Measurements from ENCODE around the gene SPACA4. TPM values are rescaled to one million over a fixed set of nuclear protein-coding genes. Genes with fewer than 3 reads are reported as not detected.

SPACA4 gene
- total and polyA plus RNA-seq, 10 of the 15 experiments (the other 5 are each of a cell fraction or from before 2014, with no cell fraction given): not detected

DNA sequence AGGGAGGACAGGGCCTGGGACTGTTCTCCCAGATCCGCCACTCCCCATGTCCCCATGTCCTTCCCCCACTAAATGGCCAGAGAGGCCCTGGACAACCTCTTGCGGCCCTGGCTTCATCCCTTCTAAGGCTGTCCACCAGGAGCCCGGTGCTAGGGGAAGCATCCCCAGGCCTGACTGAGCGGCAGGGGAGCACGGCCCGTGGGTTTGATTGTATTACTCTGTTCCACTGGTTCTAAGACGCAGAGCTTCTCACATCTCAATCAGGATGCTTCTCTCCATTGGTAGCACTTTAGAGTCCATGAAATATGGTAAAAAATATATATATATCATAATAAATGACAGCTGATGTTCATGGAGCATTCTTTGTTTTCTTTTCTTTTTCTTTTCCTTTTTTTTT lies 815 bp downstream of the SPACA4 start (continued):
- no peak for TF ChIP-seq EP300 (IDR thresholded peaks at IDR 0.05; ENCODE audit: borderline replicate concordance in 1 of 2, control insufficient read depth in 1 of 2, low read depth in 2 of 2, low read length in 2 of 2)
- TF ChIP-seq, protein P1, sequence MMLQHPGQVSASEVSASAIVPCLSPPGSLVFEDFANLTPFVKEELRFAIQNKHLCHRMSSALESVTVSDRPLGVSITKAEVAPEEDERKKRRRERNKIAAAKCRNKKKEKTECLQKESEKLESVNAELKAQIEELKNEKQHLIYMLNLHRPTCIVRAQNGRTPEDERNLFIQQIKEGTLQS (IDR thresholded peaks at IDR 0.05; ENCODE audit: borderline replicate concordance, extremely low read depth, low read depth, low read length): no peak
- TF ChIP-seq LARP7 (IDR thresholded peaks at IDR 0.05): no peak
- TF ChIP-seq ATF7 (IDR thresholded peaks at IDR 0.05; ENCODE audit: low read depth): no peak
- TF ChIP-seq, protein P2, sequence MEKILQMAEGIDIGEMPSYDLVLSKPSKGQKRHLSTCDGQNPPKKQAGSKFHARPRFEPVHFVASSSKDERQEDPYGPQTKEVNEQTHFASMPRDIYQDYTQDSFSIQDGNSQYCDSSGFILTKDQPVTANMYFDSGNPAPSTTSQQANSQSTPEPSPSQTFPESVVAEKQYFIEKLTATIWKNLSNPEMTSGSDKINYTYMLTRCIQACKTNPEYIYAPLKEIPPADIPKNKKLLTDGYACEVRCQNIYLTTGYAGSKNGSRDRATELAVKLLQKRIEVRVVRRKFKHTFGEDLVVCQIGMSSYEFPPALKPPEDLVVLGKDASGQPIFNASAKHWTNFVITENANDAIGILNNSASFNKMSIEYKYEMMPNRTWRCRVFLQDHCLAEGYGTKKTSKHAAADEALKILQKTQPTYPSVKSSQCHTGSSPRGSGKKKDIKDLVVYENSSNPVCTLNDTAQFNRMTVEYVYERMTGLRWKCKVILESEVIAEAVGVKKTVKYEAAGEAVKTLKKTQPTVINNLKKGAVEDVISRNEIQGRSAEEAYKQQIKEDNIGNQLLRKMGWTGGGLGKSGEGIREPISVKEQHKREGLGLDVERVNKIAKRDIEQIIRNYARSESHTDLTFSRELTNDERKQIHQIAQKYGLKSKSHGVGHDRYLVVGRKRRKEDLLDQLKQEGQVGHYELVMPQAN (conservative IDR thresholded peaks at IDR 0.05): no peak
- no peak for TF ChIP-seq STAT3 (IDR thresholded peaks at IDR 0.05; ENCODE audit: low read depth, low read length)
- TF ChIP-seq CREM (IDR thresholded peaks at IDR 0.05; ENCODE audit: low read depth): no peak
- no peak for TF ChIP-seq SPI1 (IDR thresholded peaks at IDR 0.05; ENCODE audit: borderline replicate concordance, insufficient read depth, low read depth, low read length)
- TF ChIP-seq SMARCA5 (IDR thresholded peaks at IDR 0.05): no peak

DNA sequence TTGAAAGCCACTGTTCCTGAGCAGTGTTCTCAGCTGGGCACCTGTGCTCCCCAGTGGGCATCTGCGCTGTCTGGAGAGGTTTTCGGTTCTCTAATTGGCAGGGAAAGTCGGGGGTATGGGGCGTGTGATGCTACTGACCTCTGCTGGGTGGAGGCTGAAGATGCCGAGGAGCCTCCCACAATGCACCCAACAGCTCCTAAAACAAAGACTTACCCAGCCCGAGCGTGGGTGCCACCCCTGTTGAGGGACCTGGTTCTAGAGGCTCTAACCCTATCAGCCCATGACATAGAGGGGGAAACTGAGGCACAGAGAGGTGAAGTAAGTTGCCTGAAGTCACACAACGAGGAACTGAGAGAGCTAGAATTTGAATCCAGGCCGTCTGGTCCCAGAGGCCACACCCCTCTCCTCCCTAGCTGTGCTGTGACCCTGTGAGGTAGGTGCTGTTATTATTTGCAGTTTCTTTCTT lies 2.3 kb downstream of the SPACA4 start:
- Histone ChIP-seq H4K20me1 (ENCODE audit: control insufficient read depth, insufficient read depth) (no peaks in the 10 kb centered on the region), H3K27me3 (replicated peaks in 1 of 2; ENCODE audit: control insufficient read depth in 2 of 2, insufficient read depth in 2 of 2, low read length in 1 of 2) (no peaks in the 10 kb centered on the region), H3K27ac (ENCODE audit: control insufficient read depth, insufficient read depth) (no peak overlapping the region), H3K9me3 (replicated peaks; ENCODE audit: control insufficient read depth, insufficient read depth, low read length) (no peaks in the 10 kb centered on the region), H3K9ac (ENCODE audit: control insufficient read depth, insufficient read depth, low read length) (no peak overlapping the region), H3K4me1 (ENCODE audit: control insufficient read depth, insufficient read depth, low read length) (no peaks in the 10 kb centered on the region), H3K4me2 (ENCODE audit: control insufficient read depth, insufficient read depth) (0 out of 2 replicates have a peak overlapping the region, but pooled peaks have one; percentile 26), H3K36me3 (ENCODE audit: control insufficient read depth in 2 of 2, insufficient read depth in 2 of 2, low read length in 1 of 2) (peaks cover 0 to 5% of the 10 kb centered on the region in 2 experiments; a peak in 2 of 4 replicates), H3K4me3 (no peak overlapping the region), H3K79me2 (ENCODE audit: control insufficient read depth, insufficient read depth, low read length) (no peaks in the 10 kb centered on the region), H2AFZ (ENCODE audit: control insufficient read depth, low read depth, low read length) (peak overlapping the region; percentile 59)
- 2% methylated on average over 9 of the region's 9 CpGs for WGBS (ENCODE audit: insufficient coverage, insufficient replicate concordance, low lambda C conversion rate, missing lambda C conversion rate)
- DNase-seq (ENCODE audit: low read depth, low spot score) (no peak), ATAC-seq (peak; percentile 93), FAIRE-seq (peak; percentile 84)
- CTCF ChIA-PET: interaction anchor here (0.6 to 2.7 kb wide), 16 partner anchors 9 to 647 kb away, joined by 3 to 26 read pairs (median 5); partner anchors contain the start of gene CA11
- SMC1A ChIA-PET (ENCODE audit: uncharacterized antibody, unreplicated experiment): interaction anchor here (0.6 to 2.3 kb wide), 11 partner anchors 14 to 157 kb away, joined by 3 to 6 read pairs (median 3); no protein-coding TSS in a partner anchor
- RAD21 ChIA-PET (ENCODE audit: unreplicated experiment): interaction anchor here (0.6 to 2.4 kb wide), 16 partner anchors 9 to 295 kb away, joined by 3 to 16 read pairs (median 4); partner anchors contain the start of genes CA11, RPL18 and SPHK2
- POLR2A ChIA-PET: interaction anchor here (0.7 to 1.7 kb wide), 10 partner anchors 9 to 275 kb away, joined by 3 to 11 read pairs (median 4); partner anchors contain the start of gene SPHK2
- no TSS peak for BruUV-seq (replicated peaks)
- in situ Hi-C loops (cut with MboI): no loop called here
- intact Hi-C loops (cut with micrococcal nuclease; ENCODE audit: unreplicated experiment): no loop called here
- peak in 1 of 2 experiments; percentile 13; a peak in 1 of 4 replicates for TF ChIP-seq BHLHE40 (IDR thresholded peaks at IDR 0.05; ENCODE audit: borderline replicate concordance in 1 of 2, low read depth in 2 of 2, low read length in 1 of 2)
- TF ChIP-seq ATF7 (IDR thresholded peaks at IDR 0.05; ENCODE audit: low read depth): peak; percentile 23; the same call in 1 of the 2 replicates
- TF ChIP-seq, protein P3, sequence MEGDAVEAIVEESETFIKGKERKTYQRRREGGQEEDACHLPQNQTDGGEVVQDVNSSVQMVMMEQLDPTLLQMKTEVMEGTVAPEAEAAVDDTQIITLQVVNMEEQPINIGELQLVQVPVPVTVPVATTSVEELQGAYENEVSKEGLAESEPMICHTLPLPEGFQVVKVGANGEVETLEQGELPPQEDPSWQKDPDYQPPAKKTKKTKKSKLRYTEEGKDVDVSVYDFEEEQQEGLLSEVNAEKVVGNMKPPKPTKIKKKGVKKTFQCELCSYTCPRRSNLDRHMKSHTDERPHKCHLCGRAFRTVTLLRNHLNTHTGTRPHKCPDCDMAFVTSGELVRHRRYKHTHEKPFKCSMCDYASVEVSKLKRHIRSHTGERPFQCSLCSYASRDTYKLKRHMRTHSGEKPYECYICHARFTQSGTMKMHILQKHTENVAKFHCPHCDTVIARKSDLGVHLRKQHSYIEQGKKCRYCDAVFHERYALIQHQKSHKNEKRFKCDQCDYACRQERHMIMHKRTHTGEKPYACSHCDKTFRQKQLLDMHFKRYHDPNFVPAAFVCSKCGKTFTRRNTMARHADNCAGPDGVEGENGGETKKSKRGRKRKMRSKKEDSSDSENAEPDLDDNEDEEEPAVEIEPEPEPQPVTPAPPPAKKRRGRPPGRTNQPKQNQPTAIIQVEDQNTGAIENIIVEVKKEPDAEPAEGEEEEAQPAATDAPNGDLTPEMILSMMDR (IDR thresholded peaks at IDR 0.05 in 2 of 3, conservative IDR thresholded peaks at IDR 0.05 in 1 of 3; ENCODE audit: control insufficient read depth in 2 of 3, extremely low read depth in 1 of 3, insufficient read depth in 1 of 3, low read depth in 3 of 3, low read length in 3 of 3): peak; percentile 74 to 84 (median 82); a peak in 5 of 6 replicates
- peak; percentile 53; the same call in 1 of the 2 replicates for TF ChIP-seq GATAD2B (conservative IDR thresholded peaks at IDR 0.05; ENCODE audit: low read depth)
- peak; percentile 74 for TF ChIP-seq RAD21 (IDR thresholded peaks at IDR 0.05; ENCODE audit: insufficient read depth, low read depth, low read length)
- TF ChIP-seq, protein P4, sequence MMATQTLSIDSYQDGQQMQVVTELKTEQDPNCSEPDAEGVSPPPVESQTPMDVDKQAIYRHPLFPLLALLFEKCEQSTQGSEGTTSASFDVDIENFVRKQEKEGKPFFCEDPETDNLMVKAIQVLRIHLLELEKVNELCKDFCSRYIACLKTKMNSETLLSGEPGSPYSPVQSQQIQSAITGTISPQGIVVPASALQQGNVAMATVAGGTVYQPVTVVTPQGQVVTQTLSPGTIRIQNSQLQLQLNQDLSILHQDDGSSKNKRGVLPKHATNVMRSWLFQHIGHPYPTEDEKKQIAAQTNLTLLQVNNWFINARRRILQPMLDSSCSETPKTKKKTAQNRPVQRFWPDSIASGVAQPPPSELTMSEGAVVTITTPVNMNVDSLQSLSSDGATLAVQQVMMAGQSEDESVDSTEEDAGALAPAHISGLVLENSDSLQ (IDR thresholded peaks at IDR 0.05): 0 out of 2 replicates have a peak, but pooled peaks have one; percentile 34
- TF ChIP-seq SMC3 (IDR thresholded peaks at IDR 0.05; ENCODE audit: borderline replicate concordance, low read length): peak; percentile 60; the same call in 1 of the 2 replicates

Measured in GM12878 (cell line).